HCT116 (cell line): Measurements from ENCODE around the gene TRPM7. TPM values are rescaled to one million over a fixed set of nuclear protein-coding genes. Genes with fewer than 3 reads are reported as not detected.

Experiments used
- ATAC-seq: fragments of 200-7000 bp; cut with Tn5 transposase; 2 replicates; pipeline ENCODE4 v1.9.1; 2020; ENCODE audit warnings: mild to moderate bottlenecking, moderate library complexity
- BruUV-seq: library from RNA; stranded (reverse); fragments of 400-500 nt; replicated peaks from 2 replicates; lab custom pipeline; 2021; lab: Mats Ljungman, UMichigan
- CTCF ChIA-PET: fragments of 300-600 bp; sonication (Branson Sonifier 250); formaldehyde crosslinking; loops from one replicate; lab custom pipeline; 2021; ENCODE audit warnings: antibody characterized with exemption; lab: Charles Lee
- POLR2A ChIA-PET: fragments of 300-600, 350-600 bp; sonication (Branson Sonifier 250); formaldehyde crosslinking; loops from one replicate; lab custom pipeline; 2021; ENCODE audit warnings: antibody characterized with exemption; lab: Charles Lee
- RAD21 ChIA-PET, 2 experiments: fragments of 300-600 bp; sonication (Branson Sonifier 250); formaldehyde crosslinking; loops; one replicate each; lab custom pipeline; 2023; ENCODE audit warnings: low total read pairs in 2 of 2; ENCODE audit not compliant: uncharacterized antibody in 2 of 2, unreplicated experiment in 2 of 2, low non-redundant PET in 1 of 2; lab: Charles Lee
- DNase-seq: peaks from one replicate; pipeline ENCODE4 v3.0.0-alpha.2; 2010; ENCODE audit warnings: low read depth, low spot score
- H2AFZ ChIP-seq: fragments of 200-600 bp; shearing (Covaris generic), sonication (generic); 2 replicates; pipeline ENCODE4 v1.6.1; 2017; ENCODE audit warnings: low read depth, mixed run types, mixed read lengths, antibody characterized with exemption, low read length; ENCODE audit not compliant: poor library complexity, severe bottlenecking
- H3K27ac ChIP-seq: 2 replicates; pipeline ENCODE4 v1.5.1; 2012; ENCODE audit warnings: low read depth, low read length
- H3K27me3 ChIP-seq: fragments of 200-600 bp; sonication (generic); 2 replicates; pipeline ENCODE4 v1.6.1; 2016; ENCODE audit warnings: mixed run types, low read length, mixed read lengths; ENCODE audit not compliant: insufficient read depth
- H3K36me3 ChIP-seq, 2 experiments: fragments of 200-500 bp in 1 of 2; fragments of 200-600 bp in 1 of 2; sonication (Bioruptor generic) in 1 of 2; sonication (generic) in 1 of 2; 2 replicates each; pipeline versions ENCODE4 v1.5.1 to v1.6.1; 2014 to 2016; ENCODE audit warnings: low read length in 2 of 2, inconsistent platforms in 1 of 2, mixed read lengths in 1 of 2, mixed run types in 1 of 2; ENCODE audit not compliant: insufficient read depth in 2 of 2, control insufficient read depth in 1 of 2
- H3K4me1 ChIP-seq, 2 experiments: fragments of 200-600 bp in 1 of 2; sonication (generic) in 1 of 2; 2 replicates each; pipeline versions ENCODE4 v1.5.1 to v1.6.1; 2012 to 2017; ENCODE audit warnings: low read length in 2 of 2, inconsistent platforms in 1 of 2, mild to moderate bottlenecking in 1 of 2, mixed read lengths in 1 of 2, mixed run types in 1 of 2, moderate library complexity in 1 of 2; ENCODE audit not compliant: insufficient read depth in 2 of 2, control insufficient read depth in 1 of 2
- H3K4me2 ChIP-seq: fragments of 200-600 bp; sonication (generic); 2 replicates; pipeline ENCODE4 v1.6.1; 2017; ENCODE audit warnings: mixed run types, low read length, mixed read lengths
- H3K4me3 ChIP-seq, 2 experiments: fragments of 200-600 bp in 1 of 2; sonication (generic) in 1 of 2; replicated peaks in 1 of 2; 2 replicates each; pipeline ENCODE4 v1.5.1; 2011 to 2016; ENCODE audit warnings: low read length in 2 of 2, control low read depth in 1 of 2, low read depth in 1 of 2, mild to moderate bottlenecking in 1 of 2, mixed read lengths in 1 of 2, mixed run types in 1 of 2
- H3K79me2 ChIP-seq: fragments of 200-600 bp; sonication (generic); 2 replicates; pipeline ENCODE4 v1.6.1; 2017; ENCODE audit warnings: mild to moderate bottlenecking, mixed run types, low read length, moderate library complexity, mixed read lengths; ENCODE audit not compliant: insufficient read depth
- H3K9ac ChIP-seq: fragments of 200-600 bp; sonication (generic); 2 replicates; pipeline ENCODE4 v1.6.1; 2016; ENCODE audit warnings: low read length, mixed read lengths
- H3K9me2 ChIP-seq: fragments of 200-600 bp; sonication (generic), shearing (Covaris generic); 2 replicates; pipeline ENCODE4 v1.6.1; 2017; ENCODE audit warnings: mixed run types, mild to moderate bottlenecking, moderate library complexity; ENCODE audit not compliant: insufficient read depth
- H3K9me3 ChIP-seq, 2 experiments: fragments of 200-500 bp in 1 of 2; fragments of 200-600 bp in 1 of 2; sonication (Bioruptor generic) in 1 of 2; sonication (generic) in 1 of 2; 2 replicates each; pipeline ENCODE4 v1.6.1; 2014 to 2017; ENCODE audit warnings: low read length in 2 of 2, mixed read lengths in 2 of 2, inconsistent platforms in 1 of 2, low read depth in 1 of 2, mild to moderate bottlenecking in 1 of 2, mixed run types in 1 of 2, moderate library complexity in 1 of 2; ENCODE audit not compliant: control insufficient read depth in 1 of 2, insufficient read depth in 1 of 2
- H4K20me1 ChIP-seq: fragments of 200-600 bp; sonication (generic), shearing (Covaris generic); 2 replicates; pipeline ENCODE4 v1.6.1; 2017; ENCODE audit warnings: mixed run types, mild to moderate bottlenecking, moderate library complexity; ENCODE audit not compliant: insufficient read depth
- CBX3 ChIP-seq: IDR thresholded peaks from 2 replicates; pipeline ENCODE4 v1.6.1; 2012; ENCODE audit warnings: low read depth
- CTCF ChIP-seq, 3 experiments: fragments of 200-600 bp in 1 of 3; sonication (generic) in 1 of 3; IDR thresholded peaks in 2 of 3; conservative IDR thresholded peaks in 1 of 3; 2 replicates each; pipeline ENCODE4 v1.5.1; 2012 to 2017; ENCODE audit warnings: low read depth in 2 of 3, low read length in 2 of 3, antibody characterized with exemption in 1 of 3, borderline replicate concordance in 1 of 3, control low read depth in 1 of 3, mild to moderate bottlenecking in 1 of 3, mixed read lengths in 1 of 3, mixed run types in 1 of 3, moderate library complexity in 1 of 3; ENCODE audit not compliant: insufficient read depth in 1 of 3
- ELF1 ChIP-seq: IDR thresholded peaks from 2 replicates; pipeline ENCODE4 v1.6.1; 2012; ENCODE audit warnings: low read depth, borderline replicate concordance
- EZH2 ChIP-seq: fragments of 200-600 bp; sonication (generic); IDR thresholded peaks from 2 replicates; pipeline ENCODE4 v1.6.1; 2017; ENCODE audit warnings: antibody characterized with exemption, mixed run types
- EZH2phosphoT487 ChIP-seq: fragments of 200-600 bp; IDR thresholded peaks from 2 replicates; pipeline ENCODE4 v1.6.1; 2018; ENCODE audit warnings: antibody characterized with exemption, borderline replicate concordance
- JUND ChIP-seq: IDR thresholded peaks from 2 replicates; pipeline ENCODE4 v1.6.1; 2012
- MAX ChIP-seq: IDR thresholded peaks from 2 replicates; pipeline ENCODE4 v1.6.1; 2012
- POLR2A ChIP-seq: IDR thresholded peaks from 2 replicates; pipeline ENCODE4 v1.7.0; 2011; ENCODE audit warnings: borderline replicate concordance; ENCODE audit not compliant: insufficient read depth, insufficient read length; ENCODE audit errors: extremely low read depth
- POLR2AphosphoS5 ChIP-seq: IDR thresholded peaks from 2 replicates; pipeline ENCODE4 v1.6.1; 2011; ENCODE audit warnings: mild to moderate bottlenecking, low read depth, low read length, moderate library complexity
- RAD21 ChIP-seq: IDR thresholded peaks from 2 replicates; pipeline ENCODE4 v1.6.1; 2012; ENCODE audit warnings: low read depth, mild to moderate bottlenecking
- SP1 ChIP-seq: IDR thresholded peaks from 2 replicates; pipeline ENCODE4 v1.6.1; 2012; ENCODE audit warnings: low read depth
- SRF ChIP-seq: IDR thresholded peaks from 2 replicates; pipeline ENCODE4 v1.6.1; 2012; ENCODE audit warnings: low read depth
- TCF7L2 ChIP-seq: IDR thresholded peaks from 2 replicates; pipeline ENCODE4 v1.7.0; 2011; ENCODE audit warnings: borderline replicate concordance, inconsistent platforms; ENCODE audit not compliant: insufficient read depth, insufficient read length; ENCODE audit errors: extremely low read depth
- YY1 ChIP-seq: IDR thresholded peaks from 2 replicates; pipeline ENCODE4 v1.6.1; 2011; ENCODE audit warnings: low read length, low read depth, moderate library complexity, mild to moderate bottlenecking; ENCODE audit not compliant: insufficient replicate concordance; ENCODE audit errors: extremely low read depth
- ZBTB33 ChIP-seq: IDR thresholded peaks from 2 replicates; pipeline ENCODE4 v1.6.1; 2011; ENCODE audit warnings: mild to moderate bottlenecking, low read length, moderate library complexity; ENCODE audit not compliant: insufficient replicate concordance; ENCODE audit errors: extremely low read depth
- ZFX ChIP-seq: fragments of 450-650 bp; IDR thresholded peaks from 2 replicates; pipeline ENCODE4 v1.6.1; 2017
- ZNF274 ChIP-seq: fragments of 200-500 bp; sonication (Bioruptor generic); IDR thresholded peaks from 2 replicates; pipeline ENCODE4 v1.6.1; 2014; ENCODE audit warnings: mild to moderate bottlenecking, low read depth, low read length, inconsistent platforms
- intact Hi-C: fragments of 100-400 bp; cut with micrococcal nuclease; formaldehyde crosslinking; loops from 2 replicates; pipeline ENCODE4 v1.10.0; 2022
- total RNA-seq: library from RNA; stranded (reverse); gene quantifications from one replicate; pipeline ENCODE4 v1.2.1, GENCODE V29; 2021; ENCODE audit not compliant: unreplicated experiment
- TF ChIP-seq, protein P1 (sequence below): IDR thresholded peaks from 2 replicates; pipeline ENCODE4 v1.6.1; 2012; ENCODE audit warnings: low read depth
- TF ChIP-seq, protein P2 (sequence below): IDR thresholded peaks from 2 replicates; pipeline ENCODE4 v1.6.1; 2012

TRPM7 gene
- total RNA-seq, 1 experiment from 2014 or later = 26.3 TPM

- intact Hi-C loops = no loop called here
- Histone ChIP-seq H3K79me2 (no peaks in the 10 kb centered on the region), H3K4me2 (no peak overlapping the region), H3K4me1 (no peaks in the 10 kb centered on the region), H3K27me3 (no peaks in the 10 kb centered on the region), H4K20me1 (no peaks in the 10 kb centered on the region), H3K9ac (no peak overlapping the region), H3K4me3 (no peak overlapping the region), H3K27ac (no peak overlapping the region), H3K9me3 (no peaks in the 10 kb centered on the region), H2AFZ (no peak overlapping the region), H3K36me3 (peaks cover 0 to 2% of the 10 kb centered on the region in 2 experiments; a peak in 1 of 4 replicates), H3K9me2 (no peaks in the 10 kb centered on the region)
- CTCF ChIA-PET = no interaction called here
- POLR2A ChIA-PET = no interaction called here
- RAD21 ChIA-PET = no interaction called here
- DNase-seq (no peak), ATAC-seq (no peak)
- no TSS peak for BruUV-seq
- TF ChIP-seq ZFX = no peak
- TF ChIP-seq YY1 = no peak
- TF ChIP-seq CBX3 = no peak
- TF ChIP-seq ZBTB33 = no peak
- TF ChIP-seq POLR2A = no peak
- TF ChIP-seq RAD21 = no peak
- no peak for TF ChIP-seq ELF1
- TF ChIP-seq MAX = no peak
- TF ChIP-seq JUND = no peak
- TF ChIP-seq SRF = no peak
- no peak for TF ChIP-seq SP1
- no peak for TF ChIP-seq EZH2phosphoT487
- no peak for TF ChIP-seq ZNF274
- TF ChIP-seq, protein P1, sequence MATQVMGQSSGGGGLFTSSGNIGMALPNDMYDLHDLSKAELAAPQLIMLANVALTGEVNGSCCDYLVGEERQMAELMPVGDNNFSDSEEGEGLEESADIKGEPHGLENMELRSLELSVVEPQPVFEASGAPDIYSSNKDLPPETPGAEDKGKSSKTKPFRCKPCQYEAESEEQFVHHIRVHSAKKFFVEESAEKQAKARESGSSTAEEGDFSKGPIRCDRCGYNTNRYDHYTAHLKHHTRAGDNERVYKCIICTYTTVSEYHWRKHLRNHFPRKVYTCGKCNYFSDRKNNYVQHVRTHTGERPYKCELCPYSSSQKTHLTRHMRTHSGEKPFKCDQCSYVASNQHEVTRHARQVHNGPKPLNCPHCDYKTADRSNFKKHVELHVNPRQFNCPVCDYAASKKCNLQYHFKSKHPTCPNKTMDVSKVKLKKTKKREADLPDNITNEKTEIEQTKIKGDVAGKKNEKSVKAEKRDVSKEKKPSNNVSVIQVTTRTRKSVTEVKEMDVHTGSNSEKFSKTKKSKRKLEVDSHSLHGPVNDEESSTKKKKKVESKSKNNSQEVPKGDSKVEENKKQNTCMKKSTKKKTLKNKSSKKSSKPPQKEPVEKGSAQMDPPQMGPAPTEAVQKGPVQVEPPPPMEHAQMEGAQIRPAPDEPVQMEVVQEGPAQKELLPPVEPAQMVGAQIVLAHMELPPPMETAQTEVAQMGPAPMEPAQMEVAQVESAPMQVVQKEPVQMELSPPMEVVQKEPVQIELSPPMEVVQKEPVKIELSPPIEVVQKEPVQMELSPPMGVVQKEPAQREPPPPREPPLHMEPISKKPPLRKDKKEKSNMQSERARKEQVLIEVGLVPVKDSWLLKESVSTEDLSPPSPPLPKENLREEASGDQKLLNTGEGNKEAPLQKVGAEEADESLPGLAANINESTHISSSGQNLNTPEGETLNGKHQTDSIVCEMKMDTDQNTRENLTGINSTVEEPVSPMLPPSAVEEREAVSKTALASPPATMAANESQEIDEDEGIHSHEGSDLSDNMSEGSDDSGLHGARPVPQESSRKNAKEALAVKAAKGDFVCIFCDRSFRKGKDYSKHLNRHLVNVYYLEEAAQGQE = no peak
- TF ChIP-seq CTCF (IDR thresholded peaks at IDR 0.05 in 2 of 3, conservative IDR thresholded peaks at IDR 0.05 in 1 of 3; ENCODE audit: borderline replicate concordance in 1 of 3, insufficient read depth in 1 of 3, low read depth in 2 of 3, low read length in 2 of 3) = no peak
- no peak for TF ChIP-seq POLR2AphosphoS5
- TF ChIP-seq, protein P2, sequence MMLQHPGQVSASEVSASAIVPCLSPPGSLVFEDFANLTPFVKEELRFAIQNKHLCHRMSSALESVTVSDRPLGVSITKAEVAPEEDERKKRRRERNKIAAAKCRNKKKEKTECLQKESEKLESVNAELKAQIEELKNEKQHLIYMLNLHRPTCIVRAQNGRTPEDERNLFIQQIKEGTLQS = no peak
- no peak for TF ChIP-seq EZH2
- TF ChIP-seq TCF7L2 = no peak
Measured at GRCh38 chr15:50556642-50557371, 129.8 kb downstream of the TRPM7 start.
